ENCODE measurements around the gene HYAL1. TPM values are rescaled to one million over a fixed set of nuclear protein-coding genes. Genes with fewer than 3 reads are reported as not detected.

The HYAL1 gene
- total RNA-seq, 2 donors from 2014 or later = 2.0 TPM

GRCh38 chr3:50299638-50299928 lies 3.8 kb downstream of the HYAL1 start:
- TF ChIP-seq CTCF (IDR thresholded peaks at IDR 0.05) (no peak), POLR2A (IDR thresholded peaks at IDR 0.05) (peak; percentile 30), POLR2AphosphoS5 (IDR thresholded peaks at IDR 0.05) (peak; percentile 83)
- peaks cover 11% of the 10 kb centered on the region for H3K4me1 ChIP-seq (replicated peaks)
- peak overlapping the region; percentile 84 to 89 for H3K27ac ChIP-seq
- WGBS = 3% methylated on average over 12 of the region's 12 CpGs
- H3K36me3 ChIP-seq = no peaks in the 10 kb centered on the region
- no peaks in the 10 kb centered on the region for H3K27me3 ChIP-seq (replicated peaks; ENCODE audit: insufficient read depth)
- peak overlapping the region; percentile 54 to 56 for H3K4me3 ChIP-seq
- no peaks in the 10 kb centered on the region for H3K9me3 ChIP-seq
- no peak for DNase-seq (ENCODE audit: low spot score)
- intact Hi-C loops (cut with DNase I) = no loop called here

GRCh38 chr3:50298836-50299637 lies 4.3 kb downstream of the HYAL1 start, which contains the start of the genes HYAL3 and NAA80:
Gene HYAL3, minus strand, starts transcription at chr3:50299405. Its CDS starts 3,803 bp downstream, at chr3:50295602.
Gene NAA80, minus strand, starts transcription at chr3:50299405. Its CDS starts 1,942 bp downstream, at chr3:50297463.
- peak within 1 kb of the TSS; percentile 84 to 89 for H3K27ac ChIP-seq
- peak; percentile 100 for DNase-seq (ENCODE audit: low spot score)
- no peaks in the 10 kb centered on the region for H3K27me3 ChIP-seq (replicated peaks; ENCODE audit: insufficient read depth)
- H3K4me1 ChIP-seq (replicated peaks) = peaks cover 11% of the 10 kb centered on the region
- peak; percentile 99 for TF ChIP-seq POLR2A (IDR thresholded peaks at IDR 0.05)
- TF ChIP-seq CTCF (IDR thresholded peaks at IDR 0.05) = peak in 3 of 4 experiments; percentile 19 to 68 (median 61)
- peak; percentile 94 for TF ChIP-seq POLR2AphosphoS5 (IDR thresholded peaks at IDR 0.05)
- under 1% methylated on average over 53 of the region's 61 CpGs for whole genome bisulfite sequencing
- intact Hi-C loops (cut with DNase I) = no loop called here
- H3K4me3 ChIP-seq = peak within 1 kb of the TSS; percentile 54 to 56
- H3K9me3 ChIP-seq = no peaks in the 10 kb centered on the region
- H3K36me3 ChIP-seq = no peaks in the 10 kb centered on the region

GRCh38 chr3:50297896-50298725 lies 5.3 kb downstream of the HYAL1 start:
- H3K27ac ChIP-seq = peak overlapping the region; percentile 84 to 89
- peaks cover 11% of the 10 kb centered on the region for H3K4me1 ChIP-seq (replicated peaks)
- H3K27me3 ChIP-seq (replicated peaks; ENCODE audit: insufficient read depth) = no peaks in the 10 kb centered on the region
- no peak for TF ChIP-seq POLR2A (IDR thresholded peaks at IDR 0.05)
- peak in 1 of 4 experiments; percentile 5 for TF ChIP-seq CTCF (IDR thresholded peaks at IDR 0.05)
- intact Hi-C loops (cut with DNase I) = no loop called here
- H3K4me3 ChIP-seq = peak overlapping the region; percentile 54 to 56
- no peaks in the 10 kb centered on the region for H3K36me3 ChIP-seq
- no peak for DNase-seq (ENCODE audit: low spot score)
- H3K9me3 ChIP-seq = no peaks in the 10 kb centered on the region
- WGBS = 39% methylated on average over 9 of the region's 9 CpGs

GRCh38 chr3:50297384-50297775 lies 6.0 kb downstream of the HYAL1 start:
- WGBS = 93% methylated on average over 2 of the region's 2 CpGs
- no peaks in the 10 kb centered on the region for H3K36me3 ChIP-seq
- DNase-seq (ENCODE audit: low spot score) = no peak
- H3K4me1 ChIP-seq (replicated peaks) = peaks cover 16% of the 10 kb centered on the region
- no peaks in the 10 kb centered on the region for H3K27me3 ChIP-seq (replicated peaks; ENCODE audit: insufficient read depth)
- intact Hi-C loops (cut with DNase I) = no loop called here
- TF ChIP-seq POLR2A (IDR thresholded peaks at IDR 0.05) (no peak), POLR2AphosphoS5 (IDR thresholded peaks at IDR 0.05) (no peak), CTCF (IDR thresholded peaks at IDR 0.05) (no peak)
- H3K27ac ChIP-seq = no peak overlapping the region
- H3K9me3 ChIP-seq = no peaks in the 10 kb centered on the region
- no peak overlapping the region for H3K4me3 ChIP-seq

All from prostate gland (tissue), 2 donors.